ENCODE data around the gene CENPU.

CENPU gene

DNA sequence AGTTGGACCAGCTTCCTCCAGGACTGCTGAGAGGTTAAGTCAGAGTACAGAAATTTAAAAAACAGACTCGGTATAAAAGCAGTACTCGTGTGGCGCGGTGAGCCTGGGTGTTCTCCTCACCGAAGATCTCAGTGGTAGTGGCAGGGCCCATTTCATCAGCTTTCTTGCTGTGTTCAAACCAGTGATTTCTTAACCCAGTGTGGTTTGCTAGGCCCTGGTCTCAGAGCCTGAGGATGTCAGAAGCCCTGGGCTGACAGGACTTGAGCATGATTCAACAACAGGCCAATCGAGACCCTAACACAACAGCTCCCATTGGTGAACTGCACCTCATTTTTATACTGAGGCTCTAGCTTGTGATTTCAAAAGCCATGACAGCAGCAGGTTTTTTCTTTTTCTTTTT is 61.2 kb downstream of the CENPU start:
- TF ChIP-seq CTBP1 (IDR thresholded peaks at IDR 0.05; ENCODE audit: borderline replicate concordance): no peak
- no peak for TF ChIP-seq FOXK2 (IDR thresholded peaks at IDR 0.05)
- no peak for TF ChIP-seq L3MBTL2 (conservative IDR thresholded peaks at IDR 0.05)
- no peak for TF ChIP-seq PKNOX1 (IDR thresholded peaks at IDR 0.05)
- TF ChIP-seq TARDBP (IDR thresholded peaks at IDR 0.05): no peak
- TF ChIP-seq HDGF (IDR thresholded peaks at IDR 0.05; ENCODE audit: borderline replicate concordance): no peak
- TF ChIP-seq NFRKB (IDR thresholded peaks at IDR 0.05): no peak
- no peak for TF ChIP-seq SP1 (IDR thresholded peaks at IDR 0.05)
- no peak for TF ChIP-seq LEF1 (IDR thresholded peaks at IDR 0.05; ENCODE audit: borderline replicate concordance)
- no peak for TF ChIP-seq ARNT (IDR thresholded peaks at IDR 0.05)
- POLR2A ChIA-PET: interaction anchor here (2.3 kb wide), 1 partner anchor 24 kb away, joined by 7 read pairs; the partner anchor contains the start of gene CASP3
- CTCF ChIA-PET: no interaction called here
- DNase-seq (ENCODE audit: extremely low spot score): no peak

DNA sequence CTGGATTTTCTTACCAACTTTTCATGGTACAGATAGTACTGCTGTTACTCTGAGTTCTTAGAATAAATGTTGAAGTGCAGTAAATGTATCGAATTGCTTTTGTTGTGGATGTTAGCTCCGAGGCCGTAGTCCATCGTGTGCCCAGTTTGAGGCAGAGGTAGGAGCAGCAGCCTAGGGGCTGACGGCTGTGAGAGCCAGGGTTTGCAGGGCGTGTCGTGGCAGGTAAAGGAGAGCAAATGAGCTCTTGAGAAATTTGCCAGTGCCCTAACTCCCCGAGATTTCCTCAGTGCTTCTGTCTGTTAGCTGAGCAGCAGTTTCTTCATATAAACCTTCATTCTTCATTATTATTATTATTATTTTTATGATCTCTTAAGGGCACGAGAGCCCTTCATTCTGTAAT is 62.8 kb downstream of the CENPU start:
- POLR2A ChIA-PET: interaction anchor here (2.3 kb wide), 1 partner anchor 22 kb away, joined by 7 read pairs; the partner anchor contains the start of gene CASP3
- no peak for DNase-seq (ENCODE audit: extremely low spot score)
- CTCF ChIA-PET: no interaction called here
- TF ChIP-seq TARDBP (IDR thresholded peaks at IDR 0.05) (no peak), CTBP1 (IDR thresholded peaks at IDR 0.05; ENCODE audit: borderline replicate concordance) (no peak), ARNT (IDR thresholded peaks at IDR 0.05) (no peak), LEF1 (IDR thresholded peaks at IDR 0.05; ENCODE audit: borderline replicate concordance) (no peak)

DNA sequence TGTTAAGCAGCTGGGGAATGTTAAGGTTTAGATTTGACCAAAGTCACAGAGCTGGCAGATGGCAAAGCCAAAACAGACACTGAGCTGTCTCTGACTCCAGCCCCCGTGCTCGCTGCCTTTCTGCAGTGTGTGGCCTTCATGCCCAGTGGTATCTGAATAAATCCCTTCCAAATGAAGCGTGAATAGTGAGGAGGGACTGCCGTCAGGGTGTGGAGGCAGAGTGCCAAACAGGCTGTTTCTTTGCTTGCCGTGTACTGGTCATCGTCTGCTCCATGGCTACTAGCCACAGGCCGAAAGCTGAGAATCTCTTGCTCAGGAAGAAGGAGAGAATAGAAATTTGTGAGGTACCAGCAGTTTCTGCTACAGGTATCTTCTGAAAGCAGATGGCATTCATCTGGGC is 64.6 kb downstream of the CENPU start:
- ChIA-PET POLR2A (no interaction called here), CTCF (no interaction called here)
- TF ChIP-seq TARDBP (IDR thresholded peaks at IDR 0.05): no peak
- TF ChIP-seq SUZ12 (IDR thresholded peaks at IDR 0.05): no peak
- TF ChIP-seq ELF4 (IDR thresholded peaks at IDR 0.05): no peak
- TF ChIP-seq L3MBTL2 (conservative IDR thresholded peaks at IDR 0.05): no peak
- no peak for TF ChIP-seq ARNT (IDR thresholded peaks at IDR 0.05)
- TF ChIP-seq BHLHE40 (IDR thresholded peaks at IDR 0.05; ENCODE audit: borderline replicate concordance): no peak
- no peak for TF ChIP-seq PKNOX1 (IDR thresholded peaks at IDR 0.05)
- no peak for TF ChIP-seq NFRKB (IDR thresholded peaks at IDR 0.05)
- DNase-seq (ENCODE audit: extremely low spot score): no peak

GRCh38 chr4:184668511-184669114 is 65.3 kb downstream of the CENPU start:
- no peak for DNase-seq (ENCODE audit: extremely low spot score)
- CTCF ChIA-PET: no interaction called here
- POLR2A ChIA-PET: interaction anchor here (1.1 kb wide), 1 partner anchor 19 kb away, joined by 3 read pairs; the partner anchor contains the start of genes CASP3 and PRIMPOL
- TF ChIP-seq FOXK2 (IDR thresholded peaks at IDR 0.05) (no peak), FOXM1 (IDR thresholded peaks at IDR 0.05; ENCODE audit: borderline replicate concordance) (no peak), ARNT (IDR thresholded peaks at IDR 0.05) (no peak), CTBP1 (IDR thresholded peaks at IDR 0.05; ENCODE audit: borderline replicate concordance) (no peak), SUZ12 (IDR thresholded peaks at IDR 0.05) (no peak), LEF1 (IDR thresholded peaks at IDR 0.05; ENCODE audit: borderline replicate concordance) (no peak), ZNF384 (IDR thresholded peaks at IDR 0.05) (no peak), FOXA1 (IDR thresholded peaks at IDR 0.05) (no peak), L3MBTL2 (conservative IDR thresholded peaks at IDR 0.05) (no peak), PKNOX1 (IDR thresholded peaks at IDR 0.05) (no peak), TARDBP (IDR thresholded peaks at IDR 0.05) (no peak), ELF4 (IDR thresholded peaks at IDR 0.05) (no peak), BHLHE40 (IDR thresholded peaks at IDR 0.05; ENCODE audit: borderline replicate concordance) (no peak), SP1 (IDR thresholded peaks at IDR 0.05) (no peak), HDGF (IDR thresholded peaks at IDR 0.05; ENCODE audit: borderline replicate concordance) (no peak), NFRKB (IDR thresholded peaks at IDR 0.05) (no peak)

DNA sequence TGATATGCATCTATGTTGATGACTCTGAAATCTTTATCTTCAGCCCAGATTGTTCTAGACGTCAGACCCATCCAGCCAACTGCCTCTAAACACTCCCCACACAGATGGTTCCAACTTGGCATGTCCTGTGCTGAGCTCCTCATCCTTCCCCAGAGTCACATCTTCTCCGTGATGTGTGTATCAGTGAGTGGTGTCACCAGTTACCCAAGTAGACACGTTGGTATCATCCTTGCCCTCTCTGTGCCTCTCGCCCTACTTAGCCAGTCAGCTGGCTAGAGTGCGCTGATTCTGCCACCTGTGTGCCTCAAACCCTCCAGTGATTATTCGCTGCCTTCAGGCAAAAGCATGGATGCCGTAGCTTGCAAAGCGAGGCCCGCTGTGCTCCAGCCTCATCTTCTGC is 65.8 kb downstream of the CENPU start:
- DNase-seq (ENCODE audit: extremely low spot score): no peak
- no peak for TF ChIP-seq CTBP1 (IDR thresholded peaks at IDR 0.05; ENCODE audit: borderline replicate concordance)
- TF ChIP-seq NFRKB (IDR thresholded peaks at IDR 0.05): no peak
- no peak for TF ChIP-seq PKNOX1 (IDR thresholded peaks at IDR 0.05)
- no peak for TF ChIP-seq FOXK2 (IDR thresholded peaks at IDR 0.05)
- no peak for TF ChIP-seq ARNT (IDR thresholded peaks at IDR 0.05)
- no peak for TF ChIP-seq HDGF (IDR thresholded peaks at IDR 0.05; ENCODE audit: borderline replicate concordance)
- no peak for TF ChIP-seq BHLHE40 (IDR thresholded peaks at IDR 0.05; ENCODE audit: borderline replicate concordance)
- no peak for TF ChIP-seq TARDBP (IDR thresholded peaks at IDR 0.05)
- TF ChIP-seq ZNF384 (IDR thresholded peaks at IDR 0.05): no peak
- no peak for TF ChIP-seq LEF1 (IDR thresholded peaks at IDR 0.05; ENCODE audit: borderline replicate concordance)
- no peak for TF ChIP-seq SP1 (IDR thresholded peaks at IDR 0.05)
- no peak for TF ChIP-seq FOXA1 (IDR thresholded peaks at IDR 0.05)
- TF ChIP-seq ELF4 (IDR thresholded peaks at IDR 0.05): no peak
- no peak for TF ChIP-seq L3MBTL2 (conservative IDR thresholded peaks at IDR 0.05)
- no peak for TF ChIP-seq FOXM1 (IDR thresholded peaks at IDR 0.05; ENCODE audit: borderline replicate concordance)
- TF ChIP-seq SUZ12 (IDR thresholded peaks at IDR 0.05): no peak
- ChIA-PET CTCF (no interaction called here), POLR2A (interaction anchor here (1.1 kb wide), 1 partner anchor 19 kb away, joined by 3 read pairs; the partner anchor contains the start of genes CASP3 and PRIMPOL)

DNA sequence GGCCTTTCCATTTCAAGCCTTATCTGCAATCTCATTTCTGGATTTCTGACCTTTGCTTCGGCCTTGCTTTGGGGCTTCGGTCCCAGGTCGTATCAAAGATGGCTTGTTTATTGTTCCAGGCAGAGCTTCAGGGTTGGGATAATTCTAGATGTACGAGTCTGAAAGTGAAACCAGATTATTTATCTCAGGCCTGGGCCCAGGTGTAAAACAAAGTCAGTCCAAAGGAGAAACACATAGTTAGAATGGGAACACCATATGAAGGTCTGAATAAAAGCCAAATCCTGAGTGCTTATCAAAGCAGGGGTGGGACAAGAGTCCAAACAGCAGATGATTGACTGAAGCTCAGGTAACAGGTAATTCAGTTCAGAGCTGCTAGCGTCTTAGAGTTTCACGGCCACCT is 67.2 kb downstream of the CENPU start:
- DNase-seq (ENCODE audit: extremely low spot score): no peak
- TF ChIP-seq L3MBTL2 (conservative IDR thresholded peaks at IDR 0.05): no peak
- TF ChIP-seq SP1 (IDR thresholded peaks at IDR 0.05): no peak
- TF ChIP-seq NFRKB (IDR thresholded peaks at IDR 0.05): no peak
- no peak for TF ChIP-seq BHLHE40 (IDR thresholded peaks at IDR 0.05; ENCODE audit: borderline replicate concordance)
- TF ChIP-seq CTBP1 (IDR thresholded peaks at IDR 0.05; ENCODE audit: borderline replicate concordance): no peak
- TF ChIP-seq PKNOX1 (IDR thresholded peaks at IDR 0.05): no peak
- no peak for TF ChIP-seq ZNF384 (IDR thresholded peaks at IDR 0.05)
- TF ChIP-seq HDGF (IDR thresholded peaks at IDR 0.05; ENCODE audit: borderline replicate concordance): no peak
- TF ChIP-seq TARDBP (IDR thresholded peaks at IDR 0.05): no peak
- no peak for TF ChIP-seq ARNT (IDR thresholded peaks at IDR 0.05)
- TF ChIP-seq ELF4 (IDR thresholded peaks at IDR 0.05): no peak
- no peak for TF ChIP-seq FOXA1 (IDR thresholded peaks at IDR 0.05)
- TF ChIP-seq FOXM1 (IDR thresholded peaks at IDR 0.05; ENCODE audit: borderline replicate concordance): no peak
- no peak for TF ChIP-seq FOXK2 (IDR thresholded peaks at IDR 0.05)
- no peak for TF ChIP-seq LEF1 (IDR thresholded peaks at IDR 0.05; ENCODE audit: borderline replicate concordance)
- no peak for TF ChIP-seq SUZ12 (IDR thresholded peaks at IDR 0.05)
- POLR2A ChIA-PET: no interaction called here
- CTCF ChIA-PET: no interaction called here
